CD4-positive, alpha-beta T cell treated with Interferon gamma for 1 hour (primary cell): Measurements from ENCODE around the gene GALK2.
"Not testable (repeated sequence)": the region's sequence is repeated elsewhere in the genome, so short reads cannot be mapped to it uniquely, and the experiment has no call there.

ENCODE experiments used
- DNase-seq: peaks from one replicate; pipeline ENCODE4 v3.0.0-alpha.2; 2020

The GALK2 gene

GRCh38 chr15:49168016-49168415 is 2.0 kb upstream of the GALK2 start:
- no peak for DNase-seq

GRCh38 chr15:49171790-49172189 is 1.7 kb downstream of the GALK2 start:
- DNase-seq: no peak

GRCh38 chr15:49174902-49175301 is 4.9 kb downstream of the GALK2 start:
- no peak for DNase-seq

DNA sequence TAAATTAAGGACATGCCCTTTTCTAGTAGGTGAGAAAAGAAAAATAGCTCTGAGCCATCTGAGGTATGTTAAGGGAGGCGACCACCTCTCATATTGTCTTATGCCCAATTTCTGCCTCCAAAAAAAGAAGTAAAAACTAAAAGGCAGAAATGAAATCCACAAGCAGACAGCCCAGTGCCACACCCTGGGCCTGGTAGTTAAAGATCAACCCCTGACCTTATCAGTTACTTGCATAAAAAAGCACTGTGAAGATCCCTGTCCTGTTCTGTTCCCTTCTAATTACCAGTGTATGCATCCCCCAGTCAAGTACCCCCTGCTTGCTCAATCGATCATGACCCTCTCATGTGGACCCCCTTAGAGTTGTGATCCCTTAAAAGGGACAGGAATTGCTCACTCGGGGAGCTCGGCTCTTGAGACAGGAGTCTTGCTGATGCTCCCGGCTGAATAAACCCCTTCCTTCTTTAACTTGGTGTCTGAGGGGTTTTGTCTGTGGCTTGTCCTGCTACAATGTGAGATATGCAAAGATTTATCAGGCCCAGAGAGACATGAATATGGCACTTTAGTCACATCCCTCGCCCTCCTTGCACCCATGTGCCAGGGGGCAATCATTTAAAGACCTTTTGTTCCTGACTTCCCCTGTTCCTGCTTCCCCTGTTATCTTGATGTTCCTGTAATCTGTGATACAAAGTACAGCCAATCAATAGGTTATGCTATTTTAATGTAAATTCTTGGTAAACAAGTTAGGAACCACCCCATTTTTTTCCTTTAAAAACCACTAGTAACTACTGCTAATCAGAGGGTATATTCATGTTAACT is 5.7 kb downstream of the GALK2 start:
- not testable (repeated sequence) for DNase-seq

GRCh38 chr15:49178497-49178896 is 8.4 kb downstream of the GALK2 start:
- no peak for DNase-seq

GRCh38 chr15:49179433-49180190 is 9.6 kb downstream of the GALK2 start:
- DNase-seq: no peak

DNA sequence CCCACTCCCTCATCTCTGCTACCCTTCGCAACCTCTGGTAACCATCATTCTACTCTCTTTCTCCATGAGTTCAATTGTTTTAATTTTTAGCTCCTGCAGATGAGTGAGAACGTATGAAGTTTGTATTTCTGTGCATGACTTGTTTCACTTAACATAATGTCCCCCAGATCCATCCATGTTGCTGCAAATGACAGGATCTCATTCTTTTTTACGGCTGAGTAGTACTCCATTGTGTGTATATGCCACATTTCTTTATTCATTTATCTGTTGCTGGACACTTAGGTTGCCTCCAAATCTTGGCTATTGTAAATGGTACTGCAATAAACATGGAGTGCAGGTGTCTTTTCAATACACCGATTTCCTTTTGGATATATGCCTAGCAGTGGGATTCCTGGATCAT is 12.1 kb downstream of the GALK2 start:
- DNase-seq: no peak

DNA sequence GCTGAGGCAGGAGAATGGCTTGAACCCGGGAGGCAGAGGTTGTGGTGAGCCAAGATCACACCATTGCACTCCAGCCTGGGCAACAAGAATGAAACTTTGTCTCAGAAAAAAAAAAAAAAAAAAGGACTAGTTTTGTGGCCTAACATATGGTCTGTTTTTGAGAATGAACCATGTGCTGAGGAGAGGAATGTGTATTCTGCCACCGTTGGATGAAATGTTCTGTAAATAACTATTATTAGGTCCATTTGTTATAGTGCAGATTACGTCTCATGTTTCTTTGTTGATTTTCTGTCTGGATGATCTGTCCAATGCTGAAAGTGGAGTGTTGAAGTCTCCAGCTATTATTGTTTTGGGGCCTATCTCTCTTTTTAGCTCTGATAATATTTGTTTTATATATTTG is 13.7 kb downstream of the GALK2 start:
- DNase-seq: not testable (repeated sequence)

GRCh38 chr15:49185473-49185872 is 15.4 kb downstream of the GALK2 start:
- DNase-seq: no peak

GRCh38 chr15:49187549-49188245 is 17.6 kb downstream of the GALK2 start:
- no peak for DNase-seq

DNA sequence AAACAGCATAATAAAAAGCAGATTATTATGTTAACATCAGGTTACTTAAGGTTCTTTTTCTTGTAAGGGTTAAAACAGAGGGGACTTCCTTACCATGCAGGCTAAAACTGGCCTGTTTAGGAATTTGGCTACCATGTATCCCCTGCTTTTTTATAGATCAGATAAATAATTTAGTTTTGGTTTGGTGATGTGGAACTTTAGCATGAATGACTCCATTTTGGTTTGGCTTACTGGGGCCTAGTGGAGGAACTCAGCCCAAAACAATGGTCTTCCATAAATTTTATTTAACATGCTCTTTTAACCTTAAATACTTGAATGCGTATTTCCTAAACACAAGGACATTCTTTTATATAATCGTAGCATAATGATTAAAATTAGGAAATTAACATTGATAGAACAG is 18.9 kb downstream of the GALK2 start:
- DNase-seq: no peak

GRCh38 chr15:49189631-49190030 is 19.6 kb downstream of the GALK2 start:
- no peak for DNase-seq

DNA sequence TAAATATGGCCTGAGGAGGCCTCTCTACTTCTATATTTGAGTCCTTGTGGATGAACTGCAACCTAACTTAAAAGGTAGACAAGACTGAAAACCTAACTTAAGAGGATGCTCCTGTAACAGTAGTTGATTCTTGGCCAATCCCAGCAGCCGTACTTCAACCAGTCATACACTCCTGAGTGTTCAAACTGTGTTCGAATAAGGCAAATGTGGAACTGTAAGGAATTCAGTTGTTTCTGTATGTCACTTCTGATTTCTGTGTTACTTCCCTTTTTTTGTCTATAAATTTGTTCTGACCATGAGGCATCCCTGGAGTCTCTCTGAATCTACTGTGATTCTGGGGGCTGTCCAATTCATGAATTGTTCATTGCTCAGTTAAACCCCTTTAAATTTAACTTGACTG is 20.5 kb downstream of the GALK2 start:
- no peak for DNase-seq

DNA sequence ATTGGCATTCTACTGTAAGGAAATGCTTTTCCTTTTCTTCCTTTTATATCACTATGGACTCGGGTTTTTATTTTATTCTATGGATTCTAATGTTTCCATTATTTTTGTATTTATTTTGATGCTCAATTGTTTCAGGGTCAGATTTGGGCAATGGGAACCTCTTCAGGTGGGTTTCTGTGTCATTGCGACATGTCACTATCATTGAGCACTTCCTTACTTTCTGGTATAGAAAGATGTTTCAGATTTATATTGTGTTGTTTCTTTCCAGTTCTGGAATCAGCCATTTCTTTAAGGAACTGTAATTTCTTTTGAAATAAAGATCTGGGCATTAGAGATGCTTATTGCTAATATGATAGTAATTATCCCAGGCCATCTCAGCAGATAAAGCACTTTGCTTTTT is 21.8 kb downstream of the GALK2 start:
- no peak for DNase-seq

DNA sequence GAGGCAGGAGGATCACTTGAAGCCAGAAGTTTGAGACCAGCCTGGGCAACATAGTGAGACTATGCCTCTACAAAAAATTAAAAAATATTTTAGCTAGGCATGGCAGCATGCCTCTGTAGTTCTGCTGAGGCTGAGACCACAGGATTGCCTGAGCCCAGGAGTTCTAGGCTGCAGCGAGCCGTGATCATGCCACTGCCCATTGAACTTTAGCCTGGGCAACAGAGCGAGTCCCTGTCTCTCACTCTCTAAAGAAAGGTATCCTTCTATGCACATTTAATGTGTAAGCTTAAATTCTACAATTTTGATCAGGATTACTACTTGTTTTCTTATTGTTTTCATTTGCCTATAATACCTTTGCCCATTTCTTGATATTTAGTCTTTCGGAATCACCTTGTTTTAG is 26.8 kb downstream of the GALK2 start:
- DNase-seq: no peak

DNA sequence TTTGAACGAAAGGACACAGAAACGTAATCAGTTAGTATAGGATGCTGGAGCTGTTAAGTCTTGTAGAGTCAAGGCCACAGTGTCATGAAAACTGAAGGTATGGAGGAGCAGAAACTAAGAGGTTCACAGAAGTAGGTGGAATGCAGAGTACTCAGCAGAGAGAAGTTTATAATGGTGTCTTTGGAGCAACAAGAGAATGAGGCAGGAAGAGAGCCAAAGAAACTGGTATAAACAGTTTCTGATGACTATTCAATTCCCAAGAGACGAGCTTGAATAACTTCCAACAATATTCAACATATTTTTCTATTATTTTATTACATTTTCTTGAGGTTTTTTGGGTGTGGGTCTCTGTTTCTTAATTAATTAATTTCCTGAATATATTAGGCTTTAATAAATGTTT is 29.6 kb downstream of the GALK2 start:
- DNase-seq: no peak

GRCh38 chr15:49200347-49200746 is 30.3 kb downstream of the GALK2 start:
- no peak for DNase-seq

GRCh38 chr15:49208102-49208501 is 38.1 kb downstream of the GALK2 start:
- DNase-seq: not testable (repeated sequence)

DNA sequence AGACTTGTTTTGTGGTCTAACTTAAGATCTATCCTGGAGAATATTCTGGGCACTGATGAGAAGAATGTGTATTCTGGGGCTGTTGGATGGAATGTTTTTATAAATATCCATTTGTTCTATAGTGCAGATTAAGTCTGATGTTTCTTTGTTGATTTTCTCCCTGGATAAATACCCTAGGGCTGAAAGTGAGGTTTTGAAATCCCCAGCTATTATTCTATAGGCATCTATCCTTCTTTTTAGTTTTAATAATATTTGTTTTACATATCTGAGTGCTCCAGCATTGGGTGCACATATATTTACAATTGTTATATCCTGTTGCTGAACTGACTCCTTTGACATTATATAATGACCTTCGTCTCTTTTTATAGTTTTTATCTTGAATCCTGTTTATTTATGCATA is 42.9 kb downstream of the GALK2 start:
- no peak for DNase-seq

GRCh38 chr15:49215768-49216739 is 46.0 kb downstream of the GALK2 start:
- DNase-seq: no peak

DNA sequence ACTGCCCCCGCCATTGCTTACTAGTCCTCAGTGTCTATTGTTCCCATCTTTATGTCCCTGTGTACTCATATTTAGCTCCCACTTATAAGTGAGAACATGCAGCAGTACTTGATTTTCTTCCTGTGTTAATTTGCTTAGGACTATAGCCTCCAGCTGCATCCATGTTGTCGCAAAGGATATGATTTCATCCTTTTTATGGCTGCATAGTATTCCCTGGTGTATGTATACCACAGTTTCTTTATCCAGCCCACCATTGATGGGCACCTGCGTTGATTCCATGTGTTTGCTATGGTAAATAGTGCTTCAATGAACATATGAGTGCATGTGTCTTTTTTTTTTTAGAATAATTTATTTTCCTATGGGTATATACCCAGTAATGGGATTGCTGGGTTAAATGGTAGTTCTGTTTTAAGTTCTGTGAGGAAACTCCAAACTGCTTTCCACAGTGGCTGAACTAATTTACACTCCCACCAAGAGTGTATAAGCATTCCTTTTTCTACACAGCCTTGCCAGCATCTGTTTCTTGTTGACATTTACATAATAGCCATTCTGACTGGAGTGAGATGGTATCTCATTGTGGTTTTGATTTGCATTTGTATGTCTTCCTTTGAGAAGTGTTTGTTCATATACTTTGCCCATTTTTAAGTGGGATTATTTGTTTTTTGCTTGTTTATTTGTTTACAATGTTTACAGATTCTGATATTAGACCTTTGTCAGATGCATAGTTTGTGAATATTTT is 53.7 kb downstream of the GALK2 start:
- no peak for DNase-seq
